Measurements from ENCODE around the gene LRRC38.
"Not testable (repeated sequence)": the region's sequence is repeated elsewhere in the genome, so short reads cannot be mapped to it uniquely, and the experiment has no call there.

The LRRC38 gene

GRCh38 chr1:13462682-13463081, 51.1 kb downstream of the LRRC38 start:
- DNase-seq (ENCODE audit: low read depth): no peak

DNA sequence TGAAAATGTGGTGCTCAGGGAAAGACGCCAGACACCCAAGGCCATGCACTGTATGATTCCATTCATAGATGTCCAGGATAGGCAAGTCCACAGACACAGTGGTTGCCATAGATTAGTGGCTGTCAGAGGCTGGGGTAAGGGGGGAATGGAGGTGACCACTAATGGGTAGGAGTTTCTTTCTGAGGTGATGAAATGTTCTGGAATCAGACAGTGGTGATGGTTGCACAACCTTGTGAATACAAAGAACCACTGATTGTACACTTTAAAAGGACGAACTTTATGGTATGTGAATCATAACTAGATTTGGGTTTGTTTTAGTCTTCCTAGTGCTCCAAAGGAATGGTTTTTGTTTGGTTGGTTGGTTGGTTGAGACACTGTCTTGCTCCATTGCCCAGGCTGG, 51.8 kb downstream of the LRRC38 start:
- DNase-seq (ENCODE audit: low read depth): no peak

DNA sequence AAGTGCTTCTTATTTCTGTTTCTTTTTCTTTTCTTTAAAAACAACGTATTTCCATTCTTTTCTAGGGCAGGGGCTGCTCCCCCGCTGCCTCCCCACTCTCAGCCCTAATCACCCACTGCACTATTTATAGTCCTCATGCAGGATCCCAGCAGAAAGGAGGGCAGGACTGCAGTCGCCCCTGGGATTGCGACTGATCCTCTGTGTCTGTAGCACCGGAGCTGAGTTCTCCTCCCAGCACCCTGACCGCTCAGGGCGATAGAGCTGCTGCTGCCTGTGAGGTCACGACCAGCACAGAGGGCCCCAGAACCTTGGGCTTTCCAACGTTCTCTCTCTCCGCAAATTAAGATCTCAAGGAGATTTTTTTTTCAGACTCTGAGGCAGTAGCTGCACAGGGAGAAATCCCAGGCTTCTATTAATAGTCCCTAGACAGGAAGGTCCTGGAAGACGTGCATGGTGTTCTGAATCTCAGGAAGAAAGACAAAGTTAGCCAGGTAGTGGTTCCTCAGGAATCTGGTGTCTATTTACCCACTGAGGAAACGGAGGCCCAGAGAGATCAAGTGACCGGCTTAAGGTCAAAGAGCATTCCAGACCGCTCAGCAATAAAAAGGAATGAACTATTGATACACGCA, 56.8 kb downstream of the LRRC38 start:
- DNase-seq (ENCODE audit: low read depth): no peak

- DNase-seq (ENCODE audit: low read depth): no peak
Measured at GRCh38 chr1:13451399-13451965, 62.3 kb downstream of the LRRC38 start.

GRCh38 chr1:13450204-13450603, 63.6 kb downstream of the LRRC38 start:
- DNase-seq (ENCODE audit: low read depth): no peak

GRCh38 chr1:13443335-13443979, 70.3 kb downstream of the LRRC38 start:
- DNase-seq (ENCODE audit: low read depth): no peak

- not testable (repeated sequence) for DNase-seq (ENCODE audit: low read depth)
Measured at GRCh38 chr1:13439104-13439783, 74.6 kb downstream of the LRRC38 start.

GRCh38 chr1:13435458-13435857, 78.3 kb downstream of the LRRC38 start:
- DNase-seq (ENCODE audit: low read depth): no peak

- not testable (repeated sequence) for DNase-seq (ENCODE audit: low read depth)
Measured at GRCh38 chr1:13433694-13434358, 80.0 kb downstream of the LRRC38 start.

- DNase-seq (ENCODE audit: low read depth): no peak
Measured at GRCh38 chr1:13432251-13432650, 81.6 kb downstream of the LRRC38 start.

GRCh38 chr1:13430495-13430894, 83.3 kb downstream of the LRRC38 start:
- DNase-seq (ENCODE audit: low read depth): no peak
